Measurements from ENCODE around the gene LRP8.

LRP8 gene

GRCh38 chr1:53308506-53308905, 19.4 kb downstream of the LRP8 start:
- no peak for DNase-seq (ENCODE audit: extremely low read depth in 1 of 2, low read depth in 1 of 2)

- no peak for DNase-seq (ENCODE audit: extremely low read depth in 1 of 2, low read depth in 1 of 2)
Observed at GRCh38 chr1:53307037-53307436, 20.8 kb downstream of the LRP8 start.

GRCh38 chr1:53306168-53306567, 21.7 kb downstream of the LRP8 start:
- no peak for DNase-seq (ENCODE audit: extremely low read depth in 1 of 2, low read depth in 1 of 2)

- DNase-seq (ENCODE audit: extremely low read depth in 1 of 2, low read depth in 1 of 2) = no peak
Observed at GRCh38 chr1:53305650-53306049, 22.2 kb downstream of the LRP8 start.

GRCh38 chr1:53304527-53304926, 23.3 kb downstream of the LRP8 start:
- DNase-seq (ENCODE audit: extremely low read depth in 1 of 2, low read depth in 1 of 2) = no peak

- no peak for DNase-seq (ENCODE audit: extremely low read depth in 1 of 2, low read depth in 1 of 2)
Observed at GRCh38 chr1:53303726-53304515, 23.9 kb downstream of the LRP8 start.

- no peak for DNase-seq (ENCODE audit: extremely low read depth in 1 of 2, low read depth in 1 of 2)
Observed at GRCh38 chr1:53303243-53303642, 24.6 kb downstream of the LRP8 start.

GRCh38 chr1:53299233-53299632, 28.6 kb downstream of the LRP8 start:
- DNase-seq (ENCODE audit: extremely low read depth in 1 of 2, low read depth in 1 of 2) = no peak

GRCh38 chr1:53298045-53298637, 29.7 kb downstream of the LRP8 start:
- DNase-seq (ENCODE audit: extremely low read depth in 1 of 2, low read depth in 1 of 2) = no peak

GRCh38 chr1:53297195-53297594, 30.7 kb downstream of the LRP8 start:
- no peak for DNase-seq (ENCODE audit: extremely low read depth in 1 of 2, low read depth in 1 of 2)

GRCh38 chr1:53296117-53296749, 31.6 kb downstream of the LRP8 start:
- DNase-seq (ENCODE audit: extremely low read depth in 1 of 2, low read depth in 1 of 2) = no peak

- DNase-seq (ENCODE audit: extremely low read depth in 1 of 2, low read depth in 1 of 2) = no peak
Observed at GRCh38 chr1:53295726-53296116, 32.1 kb downstream of the LRP8 start.

GRCh38 chr1:53295295-53295694, 32.6 kb downstream of the LRP8 start:
- no peak for DNase-seq (ENCODE audit: extremely low read depth in 1 of 2, low read depth in 1 of 2)

- no peak for DNase-seq (ENCODE audit: extremely low read depth in 1 of 2, low read depth in 1 of 2)
Observed at GRCh38 chr1:53294567-53294966, 33.3 kb downstream of the LRP8 start.

GRCh38 chr1:53294061-53294460, 33.8 kb downstream of the LRP8 start:
- no peak for DNase-seq (ENCODE audit: extremely low read depth in 1 of 2, low read depth in 1 of 2)

- DNase-seq (ENCODE audit: extremely low read depth in 1 of 2, low read depth in 1 of 2) = no peak
Observed at GRCh38 chr1:53293123-53293522, 34.7 kb downstream of the LRP8 start.

- DNase-seq (ENCODE audit: extremely low read depth in 1 of 2, low read depth in 1 of 2) = no peak
Observed at GRCh38 chr1:53292690-53293089, 35.2 kb downstream of the LRP8 start.

- no peak for DNase-seq (ENCODE audit: extremely low read depth in 1 of 2, low read depth in 1 of 2)
Observed at GRCh38 chr1:53291574-53291973, 36.3 kb downstream of the LRP8 start.

- DNase-seq (ENCODE audit: extremely low read depth in 1 of 2, low read depth in 1 of 2) = no peak
Observed at GRCh38 chr1:53288790-53289429, 39.0 kb downstream of the LRP8 start.

GRCh38 chr1:53288002-53288789, 39.7 kb downstream of the LRP8 start:
- no peak for DNase-seq (ENCODE audit: extremely low read depth in 1 of 2, low read depth in 1 of 2)

GRCh38 chr1:53286955-53287354, 40.9 kb downstream of the LRP8 start:
- DNase-seq (ENCODE audit: extremely low read depth in 1 of 2, low read depth in 1 of 2) = no peak

Measured in activated CD8-positive, alpha-beta memory T cell treated with anti-CD3 and anti-CD28 coated beads for 1 hour (primary cell).